ENCODE measurements around the gene S1PR5. TPM values are rescaled to one million over a fixed set of nuclear protein-coding genes. Genes with fewer than 3 reads are reported as not detected.

S1PR5 gene
- total RNA-seq, 4 donors from 2014 or later: 34.9 to 64.0 (median 42.3) TPM

DNA sequence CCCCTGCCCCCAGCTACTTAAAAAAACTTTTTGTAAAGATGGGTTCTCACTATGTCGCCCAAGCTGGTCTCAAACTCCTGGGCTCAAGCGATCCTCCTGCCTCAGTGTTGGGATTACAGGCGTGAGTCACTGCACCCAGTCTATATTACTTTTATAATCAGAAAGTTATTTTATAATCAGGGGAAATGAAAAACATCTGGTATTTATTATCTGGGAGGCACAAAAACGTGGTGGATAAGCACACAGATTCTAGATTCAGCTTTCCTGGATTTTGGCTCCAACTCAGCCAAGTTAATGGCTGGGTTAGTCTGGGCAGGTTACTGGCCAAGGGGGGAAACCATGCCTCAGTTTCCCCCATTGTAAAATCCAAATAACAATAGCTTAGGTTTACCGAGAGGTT, 38.8 kb downstream of the S1PR5 start:
- 21 to 31% methylated on average over 5 of the region's 5 CpGs for WGBS, 2 donors

DNA sequence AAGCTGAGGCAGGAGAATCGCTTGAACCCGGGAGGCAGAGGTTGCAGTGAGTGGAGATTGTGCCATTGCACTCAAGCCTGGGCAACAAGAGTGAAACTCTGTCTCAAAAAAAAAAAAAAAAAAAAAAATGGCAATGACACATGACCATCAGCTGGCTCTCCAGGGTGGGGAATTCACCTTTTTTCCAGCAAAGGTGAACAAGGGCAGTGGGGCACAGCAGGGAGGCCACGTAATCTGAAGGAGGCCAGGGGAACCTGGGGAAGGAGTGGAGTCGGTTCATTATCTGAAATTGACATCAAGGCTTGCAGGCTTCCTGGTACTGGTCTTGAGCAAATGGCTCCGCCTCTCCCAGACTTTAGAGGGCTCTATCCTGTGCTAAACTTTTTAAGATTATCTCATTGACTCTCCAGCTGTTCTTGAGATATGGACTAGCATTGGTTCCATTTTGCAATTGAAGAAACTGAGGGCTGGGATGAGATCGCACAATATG, 42.2 kb downstream of the S1PR5 start:
- TF ChIP-seq, protein P1, sequence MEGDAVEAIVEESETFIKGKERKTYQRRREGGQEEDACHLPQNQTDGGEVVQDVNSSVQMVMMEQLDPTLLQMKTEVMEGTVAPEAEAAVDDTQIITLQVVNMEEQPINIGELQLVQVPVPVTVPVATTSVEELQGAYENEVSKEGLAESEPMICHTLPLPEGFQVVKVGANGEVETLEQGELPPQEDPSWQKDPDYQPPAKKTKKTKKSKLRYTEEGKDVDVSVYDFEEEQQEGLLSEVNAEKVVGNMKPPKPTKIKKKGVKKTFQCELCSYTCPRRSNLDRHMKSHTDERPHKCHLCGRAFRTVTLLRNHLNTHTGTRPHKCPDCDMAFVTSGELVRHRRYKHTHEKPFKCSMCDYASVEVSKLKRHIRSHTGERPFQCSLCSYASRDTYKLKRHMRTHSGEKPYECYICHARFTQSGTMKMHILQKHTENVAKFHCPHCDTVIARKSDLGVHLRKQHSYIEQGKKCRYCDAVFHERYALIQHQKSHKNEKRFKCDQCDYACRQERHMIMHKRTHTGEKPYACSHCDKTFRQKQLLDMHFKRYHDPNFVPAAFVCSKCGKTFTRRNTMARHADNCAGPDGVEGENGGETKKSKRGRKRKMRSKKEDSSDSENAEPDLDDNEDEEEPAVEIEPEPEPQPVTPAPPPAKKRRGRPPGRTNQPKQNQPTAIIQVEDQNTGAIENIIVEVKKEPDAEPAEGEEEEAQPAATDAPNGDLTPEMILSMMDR (IDR thresholded peaks at IDR 0.05): no peak
- no peak for TF ChIP-seq POLR2A (IDR thresholded peaks at IDR 0.05)
- intact Hi-C loops (cut with DNase I; ENCODE audit: low total_unique reads): no loop called here

More for the DNA sequence above, 38.8 kb downstream of the S1PR5 start:
- intact Hi-C loops (cut with DNase I; ENCODE audit: low total_unique reads): no loop called here
- H3K4me3 ChIP-seq (ENCODE audit: low read depth, poor library complexity, severe bottlenecking): no peak overlapping the region
- TF ChIP-seq POLR2A (IDR thresholded peaks at IDR 0.05): no peak
- TF ChIP-seq, protein P1 (IDR thresholded peaks at IDR 0.05): no peak
- DNase-seq (ENCODE audit: low spot score in 2 of 2): no peak

DNA sequence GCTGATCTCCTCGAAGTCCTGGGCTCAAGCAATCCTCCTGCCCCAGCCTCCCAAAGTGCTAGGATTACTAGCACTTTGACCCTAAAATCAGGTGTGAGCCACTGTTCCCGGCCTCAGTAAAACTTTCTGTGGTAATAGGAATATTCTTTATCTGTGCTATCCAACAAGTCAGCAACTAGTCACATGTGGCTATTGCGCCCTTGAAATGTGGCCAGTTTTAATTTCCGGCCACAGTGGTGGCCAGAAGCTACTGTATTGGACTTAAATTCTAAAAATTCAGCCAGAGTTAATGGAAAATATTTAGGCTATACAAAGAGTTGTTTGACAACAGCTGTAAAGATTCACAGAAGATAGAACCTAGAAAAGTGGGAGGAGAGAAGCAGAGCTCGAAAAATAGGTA, 44.1 kb downstream of the S1PR5 start:
- no peak for TF ChIP-seq POLR2A (IDR thresholded peaks at IDR 0.05)
- TF ChIP-seq, protein P1 (IDR thresholded peaks at IDR 0.05): no peak
- intact Hi-C loops (cut with DNase I; ENCODE audit: low total_unique reads): no loop called here
- H3K4me3 ChIP-seq (ENCODE audit: low read depth, poor library complexity, severe bottlenecking): no peak overlapping the region
- 61 to 65% methylated on average over 5 of the region's 5 CpGs for WGBS, 2 donors
- no peak for DNase-seq (ENCODE audit: low spot score in 2 of 2)

More for the DNA sequence above, 42.2 kb downstream of the S1PR5 start:
- no peak overlapping the region for H3K4me3 ChIP-seq (ENCODE audit: low read depth, poor library complexity, severe bottlenecking)
- WGBS, 2 donors: 54 to 67% methylated on average over 6 of the region's 6 CpGs
- DNase-seq (ENCODE audit: low spot score in 2 of 2): no peak

DNA sequence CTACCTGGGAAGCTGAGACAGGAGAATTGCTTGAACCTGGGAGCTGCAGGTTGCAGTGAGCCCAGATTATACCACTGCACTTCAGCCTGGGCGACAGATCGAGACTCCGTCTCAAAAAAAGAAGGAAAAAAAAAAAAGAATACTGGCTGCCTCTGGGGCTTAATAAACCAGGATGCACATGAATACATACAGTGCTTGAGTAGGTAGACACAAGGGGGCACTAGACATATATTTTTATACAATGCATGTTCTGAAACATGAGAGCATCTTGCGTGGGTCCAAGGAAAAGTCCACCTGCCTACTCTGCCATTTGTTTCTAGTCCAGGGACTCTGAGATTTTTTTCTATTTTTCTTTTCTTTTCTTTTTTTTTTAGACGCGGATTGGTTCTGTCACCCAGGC, 45.3 kb downstream of the S1PR5 start:
- WGBS, 2 donors: 26 to 34% methylated on average over 6 of the region's 6 CpGs
- TF ChIP-seq, protein P1 (IDR thresholded peaks at IDR 0.05): no peak
- TF ChIP-seq POLR2A (IDR thresholded peaks at IDR 0.05): no peak
- intact Hi-C loops (cut with DNase I; ENCODE audit: low total_unique reads): no loop called here
- no peak overlapping the region for H3K4me3 ChIP-seq (ENCODE audit: low read depth, poor library complexity, severe bottlenecking)
- DNase-seq (ENCODE audit: low spot score in 2 of 2): no peak

DNA sequence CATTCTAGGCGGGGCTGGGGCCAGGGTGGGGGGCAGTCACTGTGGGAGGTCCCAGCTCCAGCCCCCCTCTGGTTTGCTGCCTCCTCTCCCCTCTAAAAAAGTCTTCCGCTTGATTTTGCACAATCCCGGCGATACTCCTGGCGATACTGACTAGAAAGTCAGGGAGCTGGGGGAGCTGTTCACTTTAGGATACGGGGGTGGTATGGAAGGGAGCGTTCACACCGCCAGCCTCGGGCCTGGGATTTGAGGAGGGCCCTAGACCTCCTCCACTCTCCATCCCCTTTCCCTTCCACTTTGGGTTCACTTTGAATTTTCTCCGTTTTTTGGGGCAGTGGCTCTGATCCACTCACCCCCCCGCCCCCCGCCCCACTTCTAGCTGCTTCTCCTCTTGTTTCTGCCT, 49.1 kb downstream of the S1PR5 start:
- no peak for TF ChIP-seq POLR2A (IDR thresholded peaks at IDR 0.05)
- no peak overlapping the region for H3K4me3 ChIP-seq (ENCODE audit: low read depth, poor library complexity, severe bottlenecking)
- intact Hi-C loops (cut with DNase I; ENCODE audit: low total_unique reads): no loop called here
- WGBS, 2 donors: 83 to 89% methylated on average over 12 of the region's 12 CpGs
- no peak for DNase-seq (ENCODE audit: low spot score in 2 of 2)

DNA sequence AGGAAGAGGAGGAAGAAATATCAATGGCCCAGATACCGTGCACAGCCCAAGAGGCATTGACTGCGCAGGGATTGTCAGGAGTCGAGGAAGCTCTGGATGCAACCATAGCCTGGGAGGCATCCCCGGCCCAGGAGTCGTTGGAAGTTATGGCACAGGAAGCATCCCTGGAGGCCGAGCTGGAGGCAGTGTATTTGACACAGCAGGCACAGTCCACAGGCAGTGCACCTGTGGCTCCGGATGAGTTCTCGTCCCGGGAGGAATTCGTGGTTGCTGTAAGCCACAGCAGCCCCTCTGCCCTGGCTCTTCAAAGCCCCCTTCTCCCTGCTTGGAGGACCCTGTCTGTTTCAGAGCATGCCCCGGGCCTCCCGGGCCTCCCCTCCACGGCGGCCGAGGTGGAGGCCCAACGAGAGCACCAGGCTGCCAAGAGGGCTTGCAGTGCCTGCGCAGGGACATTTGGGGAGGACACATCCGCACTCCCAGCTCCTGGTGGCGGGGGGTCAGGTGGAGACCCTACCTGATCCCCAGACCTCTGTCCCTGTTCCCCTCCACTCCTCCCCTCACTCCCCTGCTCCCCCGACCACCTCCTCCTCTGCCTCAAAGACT, 50.0 kb downstream of the S1PR5 start:
- H3K4me3 ChIP-seq (ENCODE audit: low read depth, poor library complexity, severe bottlenecking): no peak overlapping the region
- 86 to 88% methylated on average over 19 of the region's 20 CpGs for WGBS, 2 donors
- TF ChIP-seq, protein P1 (IDR thresholded peaks at IDR 0.05): no peak
- TF ChIP-seq POLR2A (IDR thresholded peaks at IDR 0.05): no peak
- DNase-seq (ENCODE audit: low spot score in 2 of 2): no peak
- intact Hi-C loops (cut with DNase I; ENCODE audit: low total_unique reads): no loop called here

Data from lower leg skin (tissue), 4 donors.